Stimulated activated CD4-positive, alpha-beta T cell treated with anti-CD3 and anti-CD28 coated beads, Interleukin-12 subunit alpha, Interleukin-12 subunit beta, amount 100 ng/mL, for 4 hours (primary cell): ENCODE measurements around the gene BMPR2.

Source experiments
- DNase-seq: peaks from one replicate; pipeline ENCODE4 v3.0.0-alpha.2; 2020

The BMPR2 gene

GRCh38 chr2:202609381-202610145 is 233.4 kb downstream of the BMPR2 start:
- no peak for DNase-seq

- DNase-seq, result no peak
Measured at GRCh38 chr2:202610380-202610779, 234.3 kb downstream of the BMPR2 start.

GRCh38 chr2:202612145-202612544 is 236.0 kb downstream of the BMPR2 start:
- no peak for DNase-seq

GRCh38 chr2:202613479-202613878 is 237.4 kb downstream of the BMPR2 start:
- no peak for DNase-seq
